Keratinocyte (primary cell): ENCODE data around the gene RABGEF1. TPM values are rescaled to one million over a fixed set of nuclear protein-coding genes. Genes with fewer than 3 reads are reported as not detected.

Experiments
- DNase-seq: peaks from one replicate; pipeline ENCODE4 v3.0.0-alpha.2; 2011; ENCODE audit warnings: low read depth, missing footprints, low spot score
- FAIRE-seq: peaks from 2 replicates; lab custom pipeline; 2011; peaks lifted over from hg19 to GRCh38; lab: Jason Lieb, UNC
- H2AFZ ChIP-seq: 2 replicates; pipeline ENCODE4 v1.6.0; 2012; ENCODE audit warnings: low read length, control low read depth, inconsistent platforms; ENCODE audit not compliant: control insufficient read depth
- H3K27ac ChIP-seq: 2 replicates; pipeline ENCODE4 v1.5.1; 2011; ENCODE audit warnings: low read length; ENCODE audit not compliant: control insufficient read depth, insufficient read depth
- H3K27me3 ChIP-seq: 3 replicates; pipeline ENCODE4 v1.6.0; 2011; ENCODE audit warnings: low read length; ENCODE audit not compliant: control insufficient read depth, insufficient read depth; ENCODE audit errors: extremely low read depth
- H3K36me3 ChIP-seq, 2 experiments: 2 replicates in 1 of 2; 3 replicates in 1 of 2; pipeline ENCODE4 v1.5.1; 2011; ENCODE audit warnings: low read length in 2 of 2, mild to moderate bottlenecking in 1 of 2; ENCODE audit not compliant: control insufficient read depth in 2 of 2, insufficient read depth in 2 of 2; ENCODE audit errors: extremely low read depth in 1 of 2
- H3K4me1 ChIP-seq: 3 replicates; pipeline ENCODE4 v1.5.1; 2011; ENCODE audit warnings: low read length; ENCODE audit not compliant: control insufficient read depth, insufficient read depth; ENCODE audit errors: extremely low read depth
- H3K4me2 ChIP-seq: 3 replicates; pipeline ENCODE4 v1.6.0; 2011; ENCODE audit warnings: low read depth, low read length; ENCODE audit not compliant: control insufficient read depth, insufficient read depth; ENCODE audit errors: extremely low read depth
- H3K4me3 ChIP-seq, 3 experiments: fragments of 200-600 bp in 1 of 3; sonication (generic) in 1 of 3; 2 replicates in 2 of 3; 3 replicates in 1 of 3; pipeline ENCODE4 v1.5.1; 2011 to 2016; ENCODE audit warnings: low read length in 3 of 3, mild to moderate bottlenecking in 3 of 3, control low read depth in 2 of 3, inconsistent platforms in 1 of 3, low read depth in 1 of 3, mixed read lengths in 1 of 3, mixed run types in 1 of 3, moderate library complexity in 1 of 3; ENCODE audit not compliant: control insufficient read depth in 2 of 3, insufficient read depth in 2 of 3; ENCODE audit errors: extremely low read depth in 1 of 3
- H3K79me2 ChIP-seq: 2 replicates; pipeline ENCODE4 v1.6.0; 2012; ENCODE audit warnings: low read length; ENCODE audit not compliant: control insufficient read depth, insufficient read depth
- H3K9ac ChIP-seq: 3 replicates; pipeline ENCODE4 v1.6.0; 2011; ENCODE audit warnings: low read length; ENCODE audit not compliant: control insufficient read depth, insufficient read depth; ENCODE audit errors: extremely low read depth
- H3K9me1 ChIP-seq: 3 replicates; pipeline ENCODE4 v1.6.0; 2011; ENCODE audit warnings: low read length; ENCODE audit not compliant: control insufficient read depth, insufficient read depth; ENCODE audit errors: extremely low read depth
- H3K9me3 ChIP-seq: 2 replicates; pipeline ENCODE4 v1.5.1; 2012; ENCODE audit warnings: low read depth, low read length; ENCODE audit not compliant: control insufficient read depth
- H4K20me1 ChIP-seq: 3 replicates; pipeline ENCODE4 v1.6.0; 2011; ENCODE audit warnings: low read length; ENCODE audit not compliant: control insufficient read depth, insufficient read depth; ENCODE audit errors: extremely low read depth
- CTCF ChIP-seq, 3 experiments: IDR thresholded peaks in 1 of 3; conservative IDR thresholded peaks in 1 of 3; optimal IDR thresholded peaks in 1 of 3; 2 replicates in 2 of 3; 3 replicates in 1 of 3; pipeline versions ENCODE3 to v1.5.1; 2011; ENCODE audit warnings: low read length in 3 of 3, mild to moderate bottlenecking in 3 of 3, moderate library complexity in 2 of 3, control low read depth in 1 of 3, inconsistent platforms in 1 of 3; ENCODE audit not compliant: insufficient read depth in 2 of 3; ENCODE audit errors: extremely low read depth in 1 of 3
- EZH2 ChIP-seq: IDR thresholded peaks from one replicate; pipeline ENCODE4 v1.6.1; 2012; ENCODE audit warnings: inconsistent platforms, mild to moderate bottlenecking, low read length, moderate library complexity
- dilution Hi-C: fragments of 300-500 bp; cut with MboI; formaldehyde crosslinking; loops from one replicate; pipeline ENCODE4 v1.7.0; 2020; ENCODE audit warnings: low sequenced_read_pairs; ENCODE audit not compliant: extremely low pct_ligation_motif_present
- polyA plus RNA-seq, 5 experiments: library from polyadenylated mRNA; depleted of rRNA in 3 of 5; stranded (reverse) in 3 of 5; stranded (forward) in 1 of 5; unstranded in 1 of 5; fragments of >200 nt; gene quantifications; 1 replicate in 1 of 5; 2 replicates in 3 of 5; 3 replicates in 1 of 5; pipeline versions ENCODE4 v1.2.1 to v1.2.3, GENCODE V29; 2011 to 2012; ENCODE audit warnings: missing spikeins in 2 of 5, low read depth in 1 of 5, low replicate concordance in 1 of 5

RABGEF1 gene
- polyA plus RNA-seq, 1 donor (not counting 4 experiments of a cell fraction or from before 2014, with no cell fraction given), result 58.2 TPM

GRCh38 chr7:66776800-66777442, 36.4 kb downstream of the RABGEF1 start:
- Histone ChIP-seq H3K4me3 (no peak overlapping the region), H3K27ac (no peak overlapping the region), H3K9ac (no peak overlapping the region), H3K4me1 (peaks cover 3% of the 10 kb centered on the region), H3K9me3 (no peaks in the 10 kb centered on the region), H4K20me1 (peaks cover 2% of the 10 kb centered on the region), H2AFZ (no peak overlapping the region), H3K79me2 (peaks cover 40% of the 10 kb centered on the region), H3K36me3 (peaks cover 16 to 21% of the 10 kb centered on the region in 2 experiments), H3K27me3 (no peaks in the 10 kb centered on the region), H3K9me1 (no peaks in the 10 kb centered on the region), H3K4me2 (no peak overlapping the region)
- DNase-seq (no peak), FAIRE-seq (no peak)
- dilution Hi-C loops, result no loop called here
- TF ChIP-seq EZH2, result no peak
- TF ChIP-seq CTCF (optimal IDR thresholded peaks at IDR 0.05 in 1 of 3, IDR thresholded peaks at IDR 0.05 in 1 of 3, conservative IDR thresholded peaks at IDR 0.05 in 1 of 3; ENCODE audit: extremely low read depth in 1 of 3, insufficient read depth in 2 of 3, low read length in 3 of 3), result no peak

GRCh38 chr7:66778201-66778600, 37.7 kb downstream of the RABGEF1 start:
- Histone ChIP-seq H3K27ac (no peak overlapping the region), H3K79me2 (peaks cover 39% of the 10 kb centered on the region), H3K4me2 (no peak overlapping the region), H3K9me3 (no peaks in the 10 kb centered on the region), H3K27me3 (no peaks in the 10 kb centered on the region), H4K20me1 (peaks cover 2% of the 10 kb centered on the region), H3K4me3 (no peak overlapping the region), H2AFZ (no peak overlapping the region), H3K9me1 (no peaks in the 10 kb centered on the region), H3K4me1 (peaks cover 3% of the 10 kb centered on the region), H3K9ac (no peak overlapping the region), H3K36me3 (peaks cover 19 to 21% of the 10 kb centered on the region in 2 experiments)
- TF ChIP-seq CTCF (optimal IDR thresholded peaks at IDR 0.05 in 1 of 3, IDR thresholded peaks at IDR 0.05 in 1 of 3, conservative IDR thresholded peaks at IDR 0.05 in 1 of 3; ENCODE audit: extremely low read depth in 1 of 3, insufficient read depth in 2 of 3, low read length in 3 of 3) (no peak), EZH2 (no peak)
- DNase-seq (no peak), FAIRE-seq (no peak)
- dilution Hi-C loops, result no loop called here
